Breast epithelium (tissue), 4 donors: ENCODE data around the gene TRIM4. TPM values are rescaled to one million over a fixed set of nuclear protein-coding genes. Genes with fewer than 3 reads are reported as not detected.

ENCODE experiments used
- DNase-seq, 2 donors: peaks; one replicate each; pipeline ENCODE4 v3.0.0-alpha.2; 2019; ENCODE audit warnings: low spot score in 2 of 2
- H3K27ac ChIP-seq, 2 donors: fragments of 200-600 bp; sonication (generic) in 1 of 2; one replicate each; pipeline ENCODE4 v1.5.1; 2016 to 2019; ENCODE audit warnings: mild to moderate bottlenecking in 1 of 2
- H3K27me3 ChIP-seq, 2 donors: fragments of 200-600 bp; sonication (generic) in 1 of 2; one replicate each; pipeline versions ENCODE4 v1.5.1 to v1.6.0; 2017 to 2019; ENCODE audit warnings: control low read depth in 1 of 2, mild to moderate bottlenecking in 1 of 2
- H3K36me3 ChIP-seq: fragments of 200-600 bp; one replicate; pipeline ENCODE4 v1.5.1; 2019
- H3K4me1 ChIP-seq, 2 donors: fragments of 200-600 bp; sonication (generic); one replicate each; pipeline ENCODE4 v1.5.1; 2016 to 2019; ENCODE audit warnings: control low read depth in 1 of 2
- H3K4me3 ChIP-seq, 3 donors: fragments of 200-600 bp; sonication (generic); 1 replicate in 2 of 3; 2 replicates in 1 of 3; pipeline ENCODE4 v1.5.1; 2016 to 2019; ENCODE audit warnings: mild to moderate bottlenecking in 3 of 3, moderate library complexity in 2 of 3
- H3K9me3 ChIP-seq, 2 donors: fragments of 200-600 bp; sonication (generic) in 1 of 2; one replicate each; pipeline ENCODE4 v1.5.1; 2016 to 2019; ENCODE audit warnings: control low read depth in 1 of 2
- CTCF ChIP-seq, 3 donors: fragments of 450-650 bp; IDR thresholded peaks; one replicate each; pipeline ENCODE4 v1.5.1; 2016 to 2017; ENCODE audit warnings: antibody characterized with exemption in 3 of 3, mild to moderate bottlenecking in 3 of 3, moderate library complexity in 3 of 3
- POLR2A ChIP-seq: fragments of 450-650 bp; IDR thresholded peaks from one replicate; pipeline ENCODE4 v1.6.1; 2016; ENCODE audit warnings: antibody characterized with exemption, mild to moderate bottlenecking, moderate library complexity
- POLR2AphosphoS5 ChIP-seq, 3 donors: sonication (generic); formaldehyde crosslinking; IDR thresholded peaks; one replicate each; pipeline ENCODE4 v1.6.1; 2017; ENCODE audit warnings: antibody characterized with exemption in 3 of 3
- intact Hi-C: fragments of 100-400 bp; cut with DNase I; formaldehyde crosslinking; loops from one replicate; pipeline ENCODE4 v1.15.1; 2023; ENCODE audit warnings: low total_unique reads
- total RNA-seq, 3 donors: library from RNA; depleted of rRNA; stranded (reverse); fragments of >200 nt; gene quantifications; one replicate each; pipeline ENCODE4 v1.1.0, GENCODE V29; 2016

Gene TRIM4
- total RNA-seq, 3 donors from 2014 or later = 46.1 to 65.9 (median 57.7) TPM

GRCh38 chr7:99930376-99930775 is 11.0 kb upstream of the TRIM4 start:
- DNase-seq = no peak
- Histone ChIP-seq H3K9me3 (no peaks in the 10 kb centered on the region), H3K27ac (peak overlapping the region; percentile 50 to 59), H3K4me1 (peaks cover 0 to 7% of the 10 kb centered on the region in 2 donors), H3K4me3 (no peak overlapping the region), H3K36me3 (no peaks in the 10 kb centered on the region), H3K27me3 (no peaks in the 10 kb centered on the region)
- intact Hi-C loops = no loop called here
- TF ChIP-seq CTCF (IDR thresholded peaks at IDR 0.05) (no peak), POLR2AphosphoS5 (IDR thresholded peaks at IDR 0.05) (no peak), POLR2A (no peak)

- H3K27me3 ChIP-seq = no peaks in the 10 kb centered on the region
- intact Hi-C loops = no loop called here
- peak overlapping the region in 2 of 3 donors; percentile 39 to 61 for H3K4me3 ChIP-seq
- H3K9me3 ChIP-seq = no peaks in the 10 kb centered on the region
- H3K27ac ChIP-seq = peak overlapping the region; percentile 50 to 59
- DNase-seq = no peak
- peaks cover 0 to 7% of the 10 kb centered on the region in 2 donors for H3K4me1 ChIP-seq
- TF ChIP-seq POLR2A (no peak), CTCF (IDR thresholded peaks at IDR 0.05) (peak in 1 of 3 donors; percentile 2), POLR2AphosphoS5 (IDR thresholded peaks at IDR 0.05) (no peak)
- no peaks in the 10 kb centered on the region for H3K36me3 ChIP-seq
Observed at GRCh38 chr7:99929730-99930053, 10.4 kb upstream of the TRIM4 start.

- peaks cover 0 to 7% of the 10 kb centered on the region in 2 donors for H3K4me1 ChIP-seq
- H3K27ac ChIP-seq = peak within 1 kb of the TSS; percentile 50 to 59
- H3K9me3 ChIP-seq = no peaks in the 10 kb centered on the region
- peak; percentile 62 to 66 for DNase-seq
- H3K4me3 ChIP-seq = peak within 1 kb of the TSS in 2 of 3 donors; percentile 39 to 61
- H3K27me3 ChIP-seq = no peaks in the 10 kb centered on the region
- no peaks in the 10 kb centered on the region for H3K36me3 ChIP-seq
- TF ChIP-seq POLR2A (no peak), POLR2AphosphoS5 (IDR thresholded peaks at IDR 0.05) (peak in 1 of 3 donors; percentile 23), CTCF (IDR thresholded peaks at IDR 0.05) (peak; percentile 32 to 67 (median 36))
- intact Hi-C loops = no loop called here
Observed at GRCh38 chr7:99928994-99929729, 9.8 kb upstream of the TRIM4 start, which contains the start of gene GJC3. TSS of gene GJC3 (minus strand) at chr7:99929620. CDS start at chr7:99929620, 0 bp downstream.

GRCh38 chr7:99928188-99928587 is 8.9 kb upstream of the TRIM4 start:
- intact Hi-C loops = no loop called here

More at GRCh38 chr7:99928188-99928587, 8.9 kb upstream of the TRIM4 start:
- Histone ChIP-seq H3K4me3 (no peak overlapping the region), H3K4me1 (peaks cover 0 to 7% of the 10 kb centered on the region in 2 donors), H3K27me3 (no peaks in the 10 kb centered on the region), H3K9me3 (no peaks in the 10 kb centered on the region), H3K36me3 (no peaks in the 10 kb centered on the region), H3K27ac (peak overlapping the region in 1 of 2 donors; percentile 50)
- no peak for DNase-seq
- no peak for TF ChIP-seq POLR2A
- no peak for TF ChIP-seq CTCF (IDR thresholded peaks at IDR 0.05)
- TF ChIP-seq POLR2AphosphoS5 (IDR thresholded peaks at IDR 0.05) = no peak
